GM12878 (cell line): ENCODE measurements around the gene CEACAM1. TPM values are rescaled to one million over a fixed set of nuclear protein-coding genes. Genes with fewer than 3 reads are reported as not detected.

Source experiments
- ATAC-seq: fragments of 200-7000 bp; cut with Tn5 transposase; 3 replicates; pipeline ENCODE4 v1.9.1; 2020; ENCODE audit warnings: mild to moderate bottlenecking, moderate library complexity
- BruUV-seq: library from RNA; stranded (reverse); fragments of 400-500 nt; replicated peaks from 2 replicates; lab custom pipeline; 2021; lab: Mats Ljungman, UMichigan
- CTCF ChIA-PET: fragments of 300-600 bp; sonication (Branson Sonifier 250); formaldehyde crosslinking; extraction: SDS; loops from one replicate; lab custom pipeline; 2021; ENCODE audit warnings: inconsistent platforms; lab: Yijun Ruan, JAX
- POLR2A ChIA-PET: fragments of 350-600 bp; formaldehyde crosslinking; extraction: SDS; loops from one replicate; lab custom pipeline; 2021; ENCODE audit warnings: inconsistent platforms; lab: Charles Lee
- RAD21 ChIA-PET: fragments of 300-600 bp; sonication (Branson Sonifier 250); formaldehyde crosslinking; loops from one replicate; lab custom pipeline; 2023; ENCODE audit warnings: antibody characterized with exemption; ENCODE audit not compliant: unreplicated experiment; lab: Charles Lee
- SMC1A ChIA-PET: fragments of 300-600 bp; sonication (Branson Sonifier 250); formaldehyde crosslinking; loops from one replicate; lab custom pipeline; 2023; ENCODE audit not compliant: unreplicated experiment, uncharacterized antibody; lab: Charles Lee
- DNase-seq: peaks from one replicate; pipeline ENCODE4 v3.0.0-alpha.2; 2011; ENCODE audit warnings: low read depth, low spot score
- FAIRE-seq: peaks from 3 replicates; lab custom pipeline; 2011; peaks lifted over from hg19 to GRCh38; lab: Jason Lieb, UNC
- H2AFZ ChIP-seq: 2 replicates; pipeline ENCODE4 v1.6.0; 2011; ENCODE audit warnings: low read depth, low read length, control low read depth; ENCODE audit not compliant: control insufficient read depth
- H3K27ac ChIP-seq: 2 replicates; pipeline ENCODE4 v1.5.1; 2011; ENCODE audit warnings: control low read depth; ENCODE audit not compliant: control insufficient read depth, insufficient read depth
- H3K27me3 ChIP-seq, 2 experiments: replicated peaks in 1 of 2; 2 replicates each; pipeline versions ENCODE4 v1.6.0 to v1.6.1; 2011; ENCODE audit warnings: low read length in 1 of 2; ENCODE audit not compliant: control insufficient read depth in 2 of 2, insufficient read depth in 2 of 2
- H3K36me3 ChIP-seq, 2 experiments: 2 replicates each; pipeline ENCODE4 v1.5.1; 2011; ENCODE audit warnings: low read length in 1 of 2; ENCODE audit not compliant: control insufficient read depth in 2 of 2, insufficient read depth in 2 of 2
- H3K4me1 ChIP-seq: 2 replicates; pipeline ENCODE4 v1.6.1; 2011; ENCODE audit warnings: mild to moderate bottlenecking, low read length, moderate library complexity, mixed read lengths; ENCODE audit not compliant: control insufficient read depth, insufficient read depth
- H3K4me2 ChIP-seq: 2 replicates; pipeline ENCODE4 v1.6.0; 2011; ENCODE audit warnings: control low read depth; ENCODE audit not compliant: control insufficient read depth, insufficient read depth
- H3K4me3 ChIP-seq: fragments of 200-600 bp; sonication (generic); 2 replicates; pipeline ENCODE4 v1.5.1; 2016
- H3K79me2 ChIP-seq: 2 replicates; pipeline ENCODE4 v1.6.0; 2011; ENCODE audit warnings: low read length; ENCODE audit not compliant: control insufficient read depth, insufficient read depth
- H3K9ac ChIP-seq: 2 replicates; pipeline ENCODE4 v1.8.0; 2011; ENCODE audit warnings: low read length, control low read depth, mixed read lengths; ENCODE audit not compliant: control insufficient read depth, insufficient read depth
- H3K9me3 ChIP-seq: replicated peaks from 3 replicates; pipeline ENCODE4 v1.5.1; 2011; ENCODE audit warnings: mild to moderate bottlenecking, low read length; ENCODE audit not compliant: control insufficient read depth, insufficient read depth
- H4K20me1 ChIP-seq: 2 replicates; pipeline ENCODE4 v1.6.0; 2011; ENCODE audit not compliant: control insufficient read depth, insufficient read depth
- ELK1 ChIP-seq: IDR thresholded peaks from 2 replicates; pipeline ENCODE4 v1.6.1; 2012; ENCODE audit warnings: low read depth, low read length, improper control_type of control experiment
- RAD51 ChIP-seq: fragments of 450-650 bp; IDR thresholded peaks from 2 replicates; pipeline ENCODE4 v1.6.1; 2016; ENCODE audit warnings: moderate library complexity, mild to moderate bottlenecking, inconsistent platforms
- SPI1 ChIP-seq: IDR thresholded peaks from 2 replicates; pipeline ENCODE4 v1.6.1; 2011; ENCODE audit warnings: low read depth, mild to moderate bottlenecking, low read length, moderate library complexity, borderline replicate concordance; ENCODE audit not compliant: insufficient read depth
- ZNF687 ChIP-seq: fragments of 450-650 bp; IDR thresholded peaks from 2 replicates; pipeline ENCODE4 v1.6.1; 2017; ENCODE audit warnings: mild to moderate bottlenecking, moderate library complexity
- WGBS: methylation state at CpG from one replicate; pipeline ENCODE4 v1.1.6; 2016; ENCODE audit warnings: low lambda C conversion rate; ENCODE audit not compliant: insufficient replicate concordance, insufficient coverage; ENCODE audit errors: missing lambda C conversion rate; 5-methylcytosine and 5-hydroxymethylcytosine counted together
- in situ Hi-C: fragments of 300-500 bp; cut with MboI; formaldehyde crosslinking; loops from 9 replicates; pipeline ENCODE4 v1.14.3; 2018; ENCODE audit warnings: mixed read lengths
- intact Hi-C: fragments of 100-400 bp; cut with micrococcal nuclease; formaldehyde crosslinking; loops from one replicate; pipeline ENCODE4 v1.14.2; 2022; ENCODE audit not compliant: unreplicated experiment
- polyA plus RNA-seq, 11 experiments: library from polyadenylated mRNA; depleted of rRNA in 4 of 11; unstranded in 6 of 11; stranded (reverse) in 5 of 11; fragments of >200 nt; fragmentation: Nextera tagmentation in 4 of 11; fragmentation: Illumina TruSeq in 1 of 11; extraction: Ambion mirVana in 4 of 11; extraction: Trizol in 1 of 11; gene quantifications; 1 replicate in 1 of 11; 2 replicates in 10 of 11; pipeline versions ENCODE4 v1.2.1 to v1.2.3, GENCODE V29; 2011 to 2016; ENCODE audit warnings: inconsistent platforms in 2 of 11, missing spikeins in 2 of 11, low read depth in 1 of 11
- total RNA-seq, 4 experiments: library from RNA; depleted of rRNA in 3 of 4; stranded (reverse); fragments of >200 nt in 3 of 4; fragmentation: Illumina TruSeq in 1 of 4; extraction: Trizol in 1 of 4; gene quantifications; 2 replicates each; pipeline versions ENCODE4 v1.2.1 to v1.2.3, GENCODE V29; 2013 to 2021

CEACAM1 gene
- total and polyA plus RNA-seq, 10 of the 15 experiments (the other 5 are each of a cell fraction or from before 2014, with no cell fraction given), result 3.9 to 24.0 (median 6.5) TPM

- TF ChIP-seq RAD51, result no peak
- TF ChIP-seq ELK1, result no peak
- TF ChIP-seq SPI1, result peak; percentile 54; the same call in 1 of the 2 replicates
- no peak for TF ChIP-seq ZNF687
- Histone ChIP-seq H3K27me3 (no peaks in the 10 kb centered on the region), H3K27ac (no peak overlapping the region), H3K79me2 (no peaks in the 10 kb centered on the region), H4K20me1 (no peaks in the 10 kb centered on the region), H3K36me3 (no peaks in the 10 kb centered on the region), H3K9ac (no peak overlapping the region), H3K4me1 (peaks cover 30% of the 10 kb centered on the region), H3K4me2 (peak overlapping the region; percentile 56; the same call in 1 of the 2 replicates), H3K9me3 (no peaks in the 10 kb centered on the region), H2AFZ (peak overlapping the region; percentile 32), H3K4me3 (no peak overlapping the region)
- ChIA-PET POLR2A (interaction anchor here (0.7 to 2.4 kb wide), 9 partner anchors 17 to 62 kb away, joined by 3 to 32 read pairs (median 5); partner anchors contain the start of gene CEACAM1), CTCF (interaction anchor here (0.8 to 5.3 kb wide), 20 partner anchors 12 to 130 kb away, joined by 3 to 116 read pairs (median 8); partner anchors contain the start of gene CEACAM1), SMC1A (interaction anchor here (1.3 to 8.0 kb wide), 16 partner anchors 8 to 95 kb away, joined by 4 to 127 read pairs (median 11); partner anchors contain the start of gene CEACAM1), RAD21 (interaction anchor here (0.9 to 3.6 kb wide), 12 partner anchors 9 to 61 kb away, joined by 3 to 135 read pairs (median 10); partner anchors contain the start of gene CEACAM1)
- ATAC-seq (no peak), DNase-seq (no peak), FAIRE-seq (no peak)
- WGBS, result 65% methylated on average over 5 of the region's 5 CpGs
- in situ Hi-C loops, result no loop called here
- no TSS peak for BruUV-seq
- intact Hi-C loops, result loop anchor here (5.0 kb wide), 1 partner anchor 45 kb away; no protein-coding TSS in a partner anchor
Measured at GRCh38 chr19:42467183-42467760, 61.0 kb downstream of the CEACAM1 start.
